Brain pericyte (primary cell): ENCODE data around the gene CDC34.

Experiments used
- DNase-seq: peaks from one replicate; pipeline ENCODE4 v3.0.0-alpha.2; 2012; ENCODE audit warnings: low read depth, low spot score

CDC34 gene

DNA sequence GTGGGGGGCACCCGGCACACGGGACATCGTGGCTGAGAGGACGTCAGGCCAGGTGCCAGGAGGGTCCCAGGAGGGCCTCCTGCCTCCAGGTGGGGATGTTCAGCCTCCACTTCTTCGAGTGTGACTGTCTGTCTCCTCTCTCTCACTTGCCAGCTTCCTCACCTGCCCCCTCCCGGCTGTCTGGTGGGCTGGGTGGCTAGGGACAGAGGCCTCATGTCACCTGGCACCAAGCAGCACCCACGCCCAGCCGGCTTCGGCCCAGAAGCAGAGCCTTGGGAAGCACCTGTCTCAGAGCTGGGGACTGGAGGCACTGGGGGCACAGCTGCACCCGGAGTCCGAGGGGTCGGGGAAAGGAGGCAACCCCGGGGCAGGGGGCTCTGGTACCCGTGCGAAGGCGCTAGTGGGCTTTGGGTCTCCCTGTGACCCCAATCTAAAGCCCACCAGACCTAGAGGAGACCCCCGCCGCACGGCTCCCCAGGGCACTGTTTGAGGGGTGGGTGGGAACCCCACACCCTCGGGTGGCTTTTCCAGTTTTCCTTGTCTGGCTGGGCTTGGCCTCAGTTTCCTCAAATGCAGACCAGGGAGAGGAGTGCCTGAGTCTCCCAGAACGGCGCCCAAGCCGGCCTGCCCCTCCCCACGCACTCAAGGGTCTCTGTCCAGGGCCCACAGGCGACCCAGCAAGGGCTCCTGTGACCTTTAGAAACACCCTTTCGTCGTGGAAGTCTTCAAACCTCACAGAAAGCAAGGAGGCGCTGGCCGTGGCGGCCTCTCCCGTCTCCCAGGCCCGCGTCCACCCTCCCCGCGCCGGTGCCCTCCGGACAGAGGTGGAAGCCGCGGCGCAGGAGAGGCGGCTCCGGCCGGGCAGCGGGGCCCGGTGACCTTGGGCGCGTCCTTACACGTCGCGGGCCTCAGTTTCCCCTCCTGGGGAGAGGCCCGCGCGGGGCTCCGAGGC, 57.5 kb downstream of the CDC34 start:
- DNase-seq, result no peak

DNA sequence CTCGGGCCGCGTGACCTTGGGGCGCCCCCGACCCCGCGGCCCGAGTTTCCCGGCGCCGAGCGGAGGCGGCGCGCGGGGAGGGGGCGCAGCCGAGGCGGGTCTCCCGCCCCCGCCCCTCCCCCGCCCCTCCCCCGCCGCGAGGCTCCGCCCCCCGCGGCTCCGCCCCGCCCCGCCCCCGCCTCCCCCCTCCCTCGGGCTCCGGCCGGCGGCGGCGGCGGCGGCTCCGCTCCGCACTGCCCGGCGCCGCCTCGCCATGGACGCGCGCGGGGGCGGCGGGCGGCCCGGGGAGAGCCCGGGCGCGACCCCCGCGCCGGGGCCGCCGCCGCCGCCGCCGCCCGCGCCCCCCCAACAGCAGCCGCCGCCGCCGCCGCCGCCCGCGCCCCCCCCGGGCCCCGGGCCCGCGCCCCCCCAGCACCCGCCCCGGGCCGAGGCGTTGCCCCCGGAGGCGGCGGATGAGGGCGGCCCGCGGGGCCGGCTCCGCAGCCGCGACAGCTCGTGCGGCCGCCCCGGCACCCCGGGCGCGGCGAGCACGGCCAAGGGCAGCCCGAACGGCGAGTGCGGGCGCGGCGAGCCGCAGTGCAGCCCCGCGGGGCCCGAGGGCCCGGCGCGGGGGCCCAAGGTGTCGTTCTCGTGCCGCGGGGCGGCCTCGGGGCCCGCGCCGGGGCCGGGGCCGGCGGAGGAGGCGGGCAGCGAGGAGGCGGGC, 58.3 kb downstream of the CDC34 start, which contains the start of gene HCN2:
HCN2 (plus strand) TSS at position 189 of the 703 bp plus-strand sequence; CDS start at position 254, 65 bp downstream.
- no peak for DNase-seq

DNA sequence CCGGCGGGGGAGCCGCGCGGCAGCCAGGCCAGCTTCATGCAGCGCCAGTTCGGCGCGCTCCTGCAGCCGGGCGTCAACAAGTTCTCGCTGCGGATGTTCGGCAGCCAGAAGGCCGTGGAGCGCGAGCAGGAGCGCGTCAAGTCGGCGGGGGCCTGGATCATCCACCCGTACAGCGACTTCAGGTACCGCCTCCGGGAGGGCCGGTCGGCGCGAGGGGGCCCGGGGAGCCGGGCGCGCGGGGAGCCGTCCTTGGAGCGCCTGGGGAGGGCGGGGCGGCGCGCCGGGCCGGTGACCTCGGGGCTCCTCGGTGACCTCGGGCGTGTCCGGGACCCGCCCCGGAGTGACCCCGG, 58.8 kb downstream of the CDC34 start:
- DNase-seq, result no peak

DNA sequence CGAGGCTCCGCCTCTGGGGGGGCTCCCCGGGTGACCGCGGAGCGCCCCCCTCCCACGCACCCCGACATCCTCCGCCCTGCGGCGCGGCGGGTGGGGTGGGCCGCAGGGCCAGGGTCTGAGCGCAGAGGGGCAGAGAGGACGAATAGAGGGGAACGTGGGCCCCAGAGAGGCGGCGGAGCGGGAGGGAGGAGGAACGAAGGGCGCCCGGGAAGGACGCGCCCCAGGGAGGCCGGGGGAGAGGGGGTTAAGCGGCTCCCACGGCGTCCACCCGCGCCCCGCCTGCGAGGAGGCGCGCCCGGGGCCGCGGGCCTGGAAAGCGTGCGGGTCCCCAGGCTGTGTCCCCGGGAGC, 59.2 kb downstream of the CDC34 start:
- no peak for DNase-seq

DNA sequence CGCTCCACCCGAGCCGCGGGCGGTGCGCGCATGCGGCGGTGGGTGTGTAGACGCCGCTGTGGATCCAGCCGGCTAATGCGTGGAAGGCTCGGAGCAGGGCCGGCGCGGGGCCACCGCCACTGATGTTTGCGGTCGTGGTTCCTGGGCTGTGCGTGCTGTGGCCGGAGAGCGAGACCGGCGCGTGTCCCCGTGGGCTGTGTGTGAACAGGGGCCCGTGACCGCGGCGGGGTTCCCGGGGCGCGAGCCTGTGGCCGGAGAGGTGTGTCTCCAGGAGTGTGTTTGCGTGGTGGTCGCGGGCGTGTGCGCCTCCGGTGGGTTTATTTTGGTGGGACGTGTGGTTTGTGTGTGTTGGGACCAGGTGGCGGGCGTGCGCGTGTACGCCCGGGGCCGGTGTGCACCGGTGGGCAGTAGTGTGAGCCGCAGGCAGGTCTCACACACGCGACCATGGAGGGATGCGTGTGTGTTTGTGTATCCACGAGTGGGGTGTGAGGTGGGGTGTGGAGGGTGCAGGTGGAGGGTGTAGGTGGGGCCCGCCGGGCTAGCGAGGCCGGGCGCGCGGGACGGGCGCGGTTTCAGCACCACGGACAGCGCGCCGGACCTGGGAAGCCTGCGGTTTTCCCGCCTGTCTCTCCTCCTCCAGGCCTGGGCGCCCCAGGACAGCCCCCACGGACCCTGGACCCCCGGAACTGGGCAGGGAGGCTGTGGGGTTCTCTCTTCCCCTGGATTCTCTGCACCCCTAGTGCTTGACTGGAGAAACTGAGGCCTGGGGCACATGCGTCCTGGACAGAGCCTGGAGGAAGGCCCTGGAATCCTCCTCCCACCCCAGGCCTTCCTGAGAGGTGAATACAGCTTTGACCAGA, 59.8 kb downstream of the CDC34 start:
- no peak for DNase-seq
